GM13976 (cell line): ENCODE measurements around the gene NUDT16L1.

ENCODE experiments used
- DNase-seq: peaks from one replicate; pipeline ENCODE4 v3.0.0; 2012; ENCODE audit warnings: low spot score
- in situ Hi-C: fragments of 300-500 bp; cut with MboI; formaldehyde crosslinking; loops from one replicate; pipeline ENCODE4 v1.12.0; 2022; ENCODE audit warnings: low sequenced_read_pairs, mixed read lengths, inconsistent platforms; ENCODE audit not compliant: unreplicated experiment
- TF ChIP-seq, protein P1 (sequence below): IDR thresholded peaks from 2 replicates; pipeline ENCODE4 v1.5.1; 2012; ENCODE audit warnings: borderline replicate concordance, mild to moderate bottlenecking; ENCODE audit not compliant: insufficient read depth; ENCODE audit errors: extremely low read depth, missing control alignments, control extremely low read depth

Gene NUDT16L1

DNA sequence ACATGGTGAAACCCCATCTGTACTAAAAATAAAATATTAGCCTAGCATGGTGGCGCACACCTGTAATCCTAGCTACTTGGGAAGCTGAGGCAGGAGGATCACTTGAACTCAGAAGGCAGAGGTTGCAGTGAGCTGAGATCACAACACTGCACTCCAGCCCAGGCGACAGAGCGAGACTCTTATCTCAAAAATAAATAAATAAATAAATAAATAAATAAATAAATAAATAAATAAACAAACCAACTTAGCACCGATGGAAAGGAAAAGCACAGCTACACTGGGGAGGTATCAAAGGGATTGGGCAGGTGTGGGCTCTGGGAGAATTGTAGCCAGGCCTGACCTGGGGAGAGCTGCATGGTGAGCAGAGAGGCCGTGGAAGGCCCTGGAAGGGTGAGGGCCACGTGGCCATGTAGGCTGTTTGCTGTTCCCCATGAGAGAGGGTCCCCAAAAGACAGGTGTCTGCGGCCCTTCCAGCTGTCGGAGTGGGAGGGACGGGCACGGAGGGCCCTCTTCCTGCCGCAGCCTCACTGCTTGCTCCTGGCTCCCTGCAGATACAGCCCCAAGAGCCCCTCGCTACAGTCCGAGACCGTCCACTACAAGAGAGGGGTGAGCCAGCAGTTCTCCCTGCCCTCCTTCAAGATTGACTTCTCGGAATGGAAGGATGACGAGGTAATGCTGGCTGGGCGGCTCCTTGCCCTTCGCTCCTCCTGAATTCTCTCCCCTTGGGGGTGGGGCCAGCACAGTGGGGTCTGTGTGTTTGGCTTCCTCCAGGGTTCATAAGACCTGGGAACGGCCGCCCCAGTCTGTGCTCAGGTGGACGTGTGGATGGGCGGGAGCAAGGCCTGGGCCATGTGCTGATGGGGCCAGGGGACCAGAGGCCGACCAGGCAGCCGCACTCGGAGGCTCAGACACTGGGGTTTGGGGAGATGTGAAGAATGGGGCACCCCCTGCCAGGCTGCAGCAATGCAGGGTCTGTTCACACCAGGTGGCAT lies 36.4 kb upstream of the NUDT16L1 start:
- TF ChIP-seq, protein P1, sequence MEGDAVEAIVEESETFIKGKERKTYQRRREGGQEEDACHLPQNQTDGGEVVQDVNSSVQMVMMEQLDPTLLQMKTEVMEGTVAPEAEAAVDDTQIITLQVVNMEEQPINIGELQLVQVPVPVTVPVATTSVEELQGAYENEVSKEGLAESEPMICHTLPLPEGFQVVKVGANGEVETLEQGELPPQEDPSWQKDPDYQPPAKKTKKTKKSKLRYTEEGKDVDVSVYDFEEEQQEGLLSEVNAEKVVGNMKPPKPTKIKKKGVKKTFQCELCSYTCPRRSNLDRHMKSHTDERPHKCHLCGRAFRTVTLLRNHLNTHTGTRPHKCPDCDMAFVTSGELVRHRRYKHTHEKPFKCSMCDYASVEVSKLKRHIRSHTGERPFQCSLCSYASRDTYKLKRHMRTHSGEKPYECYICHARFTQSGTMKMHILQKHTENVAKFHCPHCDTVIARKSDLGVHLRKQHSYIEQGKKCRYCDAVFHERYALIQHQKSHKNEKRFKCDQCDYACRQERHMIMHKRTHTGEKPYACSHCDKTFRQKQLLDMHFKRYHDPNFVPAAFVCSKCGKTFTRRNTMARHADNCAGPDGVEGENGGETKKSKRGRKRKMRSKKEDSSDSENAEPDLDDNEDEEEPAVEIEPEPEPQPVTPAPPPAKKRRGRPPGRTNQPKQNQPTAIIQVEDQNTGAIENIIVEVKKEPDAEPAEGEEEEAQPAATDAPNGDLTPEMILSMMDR, result no peak
- no peak for DNase-seq
- in situ Hi-C loops, result no loop called here

DNA sequence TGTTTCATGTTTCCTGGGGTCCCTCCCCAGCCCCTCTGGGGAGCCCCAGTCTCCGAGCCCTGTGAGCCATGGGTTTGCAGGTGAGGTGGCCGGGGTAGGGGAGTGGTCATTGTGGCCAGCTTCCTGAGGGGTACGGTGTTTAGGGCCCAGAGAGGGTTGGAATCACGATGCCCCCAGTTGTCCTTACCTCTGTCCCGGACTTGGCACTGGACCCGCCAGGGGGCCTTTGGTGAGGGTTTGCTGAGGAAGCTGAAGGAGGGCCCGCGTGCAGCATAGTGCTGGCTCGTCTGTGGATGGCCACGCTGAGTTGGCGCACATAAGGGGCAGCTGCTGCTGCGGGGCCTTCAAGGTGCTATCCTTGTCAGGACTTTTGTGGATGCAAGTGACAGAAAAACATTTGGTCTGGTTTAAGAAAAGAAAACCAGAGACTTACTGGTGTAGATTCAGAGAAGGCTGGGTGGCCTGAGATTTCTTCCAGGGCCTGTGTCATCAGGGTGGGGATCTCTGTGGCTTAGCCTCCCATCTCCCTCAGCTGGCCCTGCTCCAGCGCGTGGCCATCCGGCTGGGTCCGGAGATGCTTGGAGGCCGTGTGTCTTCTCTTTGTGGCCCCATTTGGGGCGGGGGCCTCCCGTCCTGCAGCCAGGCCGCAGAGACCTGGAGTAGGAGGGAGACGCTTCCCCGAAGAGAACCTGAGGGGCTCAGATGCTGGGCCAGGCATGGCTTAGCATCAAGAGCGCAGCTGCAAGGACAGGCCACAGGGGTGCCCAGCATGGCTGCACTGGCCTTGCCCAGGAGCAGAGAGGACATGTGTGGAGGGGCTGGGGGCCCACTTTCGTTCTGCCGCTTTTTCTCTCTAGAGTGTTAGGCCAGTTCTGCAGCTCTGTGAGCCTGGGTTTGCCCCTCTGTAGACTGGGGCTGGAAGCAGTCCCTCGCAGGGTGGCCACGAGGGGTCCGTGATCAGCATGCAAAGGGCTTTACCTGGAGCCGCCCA lies 33.7 kb upstream of the NUDT16L1 start:
- no peak for DNase-seq
- TF ChIP-seq, protein P1, result no peak
- in situ Hi-C loops, result no loop called here

DNA sequence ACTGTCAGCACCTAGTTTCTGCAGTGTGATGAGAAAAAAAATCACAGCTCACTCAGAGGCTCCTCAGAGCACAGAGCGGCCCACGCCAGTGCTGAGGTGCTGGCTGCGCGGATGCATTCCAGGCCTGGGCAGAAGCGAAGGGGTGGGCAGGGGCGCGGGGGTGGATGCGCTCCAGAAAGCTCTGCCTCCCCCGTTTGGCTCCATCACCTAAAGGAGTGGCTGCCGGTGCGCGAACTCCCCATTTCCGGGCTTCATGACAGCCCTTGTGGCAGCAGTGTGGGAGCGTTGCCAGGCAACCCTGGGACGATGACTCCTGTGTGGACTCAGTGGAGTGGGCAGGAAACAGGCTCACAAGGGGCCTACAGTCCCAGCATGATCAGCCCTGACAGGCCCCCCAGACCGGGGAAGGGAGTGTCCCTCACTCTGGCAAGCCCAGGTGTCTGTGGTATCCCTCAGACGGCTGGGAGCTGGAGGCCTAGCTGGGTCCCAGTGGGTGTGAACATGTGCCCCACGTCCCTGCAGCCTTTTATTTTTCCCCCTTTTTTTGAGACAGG lies 32.8 kb upstream of the NUDT16L1 start:
- in situ Hi-C loops, result no loop called here
- DNase-seq, result peak; percentile 84
- TF ChIP-seq, protein P1, result no peak

DNA sequence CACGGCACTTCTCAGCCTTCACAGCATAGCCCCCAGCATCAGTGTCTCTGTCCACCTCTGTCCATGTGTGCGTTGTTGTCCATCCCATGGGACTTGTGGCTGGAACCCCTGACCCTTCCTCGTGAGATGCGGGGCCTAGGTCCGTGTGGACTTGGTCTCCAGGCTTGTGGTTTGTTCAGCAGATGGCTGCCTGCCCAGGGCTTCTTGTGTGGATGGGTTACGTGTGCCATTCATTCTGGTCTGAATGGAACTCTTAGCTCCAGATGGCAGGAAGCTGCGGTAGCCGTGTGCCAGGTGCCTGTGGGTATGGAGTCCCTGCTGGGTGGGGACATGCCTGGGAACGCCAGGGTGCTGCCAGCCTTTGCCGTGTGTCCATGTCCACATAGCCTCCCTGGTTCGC lies 31.7 kb upstream of the NUDT16L1 start:
- DNase-seq, result no peak
- TF ChIP-seq, protein P1, result no peak
- in situ Hi-C loops, result no loop called here

DNA sequence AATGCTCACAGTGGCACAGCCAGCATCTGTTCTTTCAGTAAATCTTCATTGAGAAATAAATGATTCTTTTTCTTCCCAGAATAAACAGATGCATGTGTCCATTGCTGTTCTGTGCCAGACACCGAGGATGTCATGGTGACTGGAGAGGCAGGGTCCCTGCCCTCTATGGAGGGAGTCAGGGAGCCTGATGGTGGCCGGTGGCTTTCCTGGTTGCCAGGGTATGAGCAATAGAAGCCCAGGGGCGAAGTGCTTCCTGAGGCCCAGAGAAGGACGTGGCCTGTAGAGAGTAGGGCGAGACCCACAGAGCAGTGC lies 29.9 kb upstream of the NUDT16L1 start:
- in situ Hi-C loops, result no loop called here
- TF ChIP-seq, protein P1, result no peak
- DNase-seq, result no peak

DNA sequence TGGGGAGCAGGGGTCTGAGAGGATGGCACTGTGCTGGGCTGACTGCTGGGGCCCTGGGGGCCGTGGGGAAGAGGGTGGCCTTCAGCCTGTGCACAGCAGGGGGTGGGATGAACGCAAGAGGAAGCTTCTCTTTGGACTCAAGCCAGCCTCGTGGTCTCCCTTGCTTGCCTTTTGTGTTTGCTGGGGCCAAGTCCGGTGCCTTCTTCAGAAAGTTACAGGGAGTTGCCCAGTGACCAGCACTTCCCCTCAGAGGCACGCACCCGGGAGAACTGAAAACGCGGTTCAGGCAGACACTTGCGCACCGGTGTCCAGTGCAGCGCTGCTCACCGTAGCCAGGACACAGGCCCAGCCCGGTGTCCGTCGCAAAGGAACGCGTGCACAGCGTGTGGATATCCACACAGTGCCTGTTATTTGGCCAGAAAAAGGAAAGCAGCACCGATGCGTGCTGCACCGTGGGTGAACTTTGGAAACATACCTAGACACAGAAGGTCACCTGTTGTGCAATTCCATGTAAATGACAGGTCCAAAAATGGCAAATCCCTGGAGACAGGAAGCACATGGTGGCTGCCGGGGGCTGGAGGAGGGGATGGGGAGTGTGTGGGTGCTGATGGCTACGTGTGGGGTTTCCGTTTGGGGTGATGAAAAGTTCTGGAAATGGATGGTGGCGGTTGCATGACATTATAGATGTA lies 29.4 kb upstream of the NUDT16L1 start:
- in situ Hi-C loops, result no loop called here
- TF ChIP-seq, protein P1, result no peak
- no peak for DNase-seq
